GM12878 (cell line): ENCODE results near the gene SWT1. TPM values are rescaled to one million over a fixed set of nuclear protein-coding genes. Genes with fewer than 3 reads are reported as not detected.

Source experiments
- BMI1 ChIP-seq: fragments of 450-650 bp; IDR thresholded peaks from 2 replicates; pipeline ENCODE4 v1.6.1; 2016; ENCODE audit warnings: mild to moderate bottlenecking, moderate library complexity, borderline replicate concordance
- CEBPZ ChIP-seq: fragments of 150-350 bp; IDR thresholded peaks from 2 replicates; pipeline ENCODE4 v1.6.1; 2016; ENCODE audit warnings: low read depth, low read length
- CHD4 ChIP-seq: fragments of 200-600 bp; sonication (generic); IDR thresholded peaks from 2 replicates; pipeline ENCODE4 v1.6.1; 2016; ENCODE audit warnings: mild to moderate bottlenecking
- CREM ChIP-seq: IDR thresholded peaks from 2 replicates; pipeline ENCODE4 v1.6.1; 2014; ENCODE audit warnings: antibody characterized with exemption, low read depth
- EP300 ChIP-seq, 2 experiments: fragments of 150-350 bp in 1 of 2; IDR thresholded peaks; 2 replicates each; pipeline ENCODE4 v1.6.1; 2011 to 2012; ENCODE audit warnings: low read depth in 2 of 2, low read length in 2 of 2, borderline replicate concordance in 1 of 2, improper control_type of control experiment in 1 of 2, inconsistent platforms in 1 of 2; ENCODE audit not compliant: control insufficient read depth in 1 of 2
- ESRRA ChIP-seq: IDR thresholded peaks from 2 replicates; pipeline ENCODE4 v1.6.1; 2012; ENCODE audit warnings: mild to moderate bottlenecking, low read length, improper control_type of control experiment
- ETV6 ChIP-seq, 2 experiments: fragments of 450-650 bp in 1 of 2; IDR thresholded peaks in 1 of 2; conservative IDR thresholded peaks in 1 of 2; 2 replicates each; pipeline ENCODE4 v1.6.1; 2014; ENCODE audit warnings: antibody characterized with exemption in 1 of 2, borderline replicate concordance in 1 of 2, low read depth in 1 of 2, mild to moderate bottlenecking in 1 of 2, moderate library complexity in 1 of 2
- FOS ChIP-seq: IDR thresholded peaks from 3 replicates; pipeline ENCODE4 v1.6.1; 2011; ENCODE audit warnings: borderline replicate concordance; ENCODE audit not compliant: insufficient read length; ENCODE audit errors: extremely low read depth
- IKZF2 ChIP-seq, 2 experiments: fragments of 450-650 bp; IDR thresholded peaks; 2 replicates each; pipeline ENCODE4 v1.6.1; 2017; ENCODE audit warnings: mild to moderate bottlenecking in 2 of 2, moderate library complexity in 2 of 2
- IRF4 ChIP-seq: IDR thresholded peaks from 2 replicates; pipeline ENCODE4 v1.6.1; 2011; ENCODE audit warnings: low read depth, low read length
- IRF5 ChIP-seq: fragments of 450-650 bp; IDR thresholded peaks from 2 replicates; pipeline ENCODE4 v1.6.1; 2017; ENCODE audit warnings: borderline replicate concordance
- KDM1A ChIP-seq: fragments of 200-600 bp; sonication (generic); IDR thresholded peaks from 2 replicates; pipeline ENCODE4 v1.6.1; 2016; ENCODE audit warnings: borderline replicate concordance
- MAX ChIP-seq: IDR thresholded peaks from 2 replicates; pipeline ENCODE4 v1.6.1; 2012; ENCODE audit warnings: low read depth, low read length, improper control_type of control experiment
- NKRF ChIP-seq: fragments of 450-650 bp; conservative IDR thresholded peaks from 2 replicates; pipeline ENCODE4 v1.6.1; 2017; ENCODE audit warnings: mild to moderate bottlenecking, moderate library complexity
- POLR2AphosphoS5 ChIP-seq: IDR thresholded peaks from 2 replicates; pipeline ENCODE4 v1.6.1; 2011; ENCODE audit warnings: mild to moderate bottlenecking, low read length, inconsistent platforms
- RAD21 ChIP-seq: IDR thresholded peaks from 2 replicates; pipeline ENCODE4 v1.6.1; 2011; ENCODE audit warnings: mild to moderate bottlenecking, low read depth, low read length, moderate library complexity; ENCODE audit not compliant: insufficient read depth
- RB1 ChIP-seq: fragments of 450-650 bp; formaldehyde crosslinking; IDR thresholded peaks from 2 replicates; pipeline ENCODE4 v1.6.1; 2017; ENCODE audit warnings: mild to moderate bottlenecking, borderline replicate concordance
- RFX5 ChIP-seq: IDR thresholded peaks from 2 replicates; pipeline ENCODE4 v1.6.1; 2011; ENCODE audit warnings: low read depth, low read length, improper control_type of control experiment
- SIX5 ChIP-seq: IDR thresholded peaks from 2 replicates; pipeline ENCODE4 v1.6.1; 2011; ENCODE audit warnings: mild to moderate bottlenecking, low read depth, low read length, moderate library complexity; ENCODE audit not compliant: severe bottlenecking
- SKIL ChIP-seq: fragments of 450-650 bp; IDR thresholded peaks from 2 replicates; pipeline ENCODE4 v1.6.1; 2017; ENCODE audit warnings: mild to moderate bottlenecking, low read depth, inconsistent platforms; ENCODE audit not compliant: poor library complexity, severe bottlenecking
- ZBED1 ChIP-seq: IDR thresholded peaks from 2 replicates; pipeline ENCODE4 v1.6.1; 2016; ENCODE audit warnings: borderline replicate concordance
- ZZZ3 ChIP-seq: IDR thresholded peaks from 2 replicates; pipeline ENCODE4 v1.6.1; 2011; ENCODE audit warnings: low read depth; ENCODE audit not compliant: control insufficient read depth, insufficient read length
- polyA plus RNA-seq, 11 experiments: library from polyadenylated mRNA; depleted of rRNA in 4 of 11; unstranded in 6 of 11; stranded (reverse) in 5 of 11; fragments of >200 nt; fragmentation: Nextera tagmentation in 4 of 11; fragmentation: Illumina TruSeq in 1 of 11; extraction: Ambion mirVana in 4 of 11; extraction: Trizol in 1 of 11; gene quantifications; 1 replicate in 1 of 11; 2 replicates in 10 of 11; pipeline versions ENCODE4 v1.2.1 to v1.2.3, GENCODE V29; 2011 to 2016; ENCODE audit warnings: inconsistent platforms in 2 of 11, missing spikeins in 2 of 11, low read depth in 1 of 11
- total RNA-seq, 4 experiments: library from RNA; depleted of rRNA in 3 of 4; stranded (reverse); fragments of >200 nt in 3 of 4; fragmentation: Illumina TruSeq in 1 of 4; extraction: Trizol in 1 of 4; gene quantifications; 2 replicates each; pipeline versions ENCODE4 v1.2.1 to v1.2.3, GENCODE V29; 2013 to 2021

Gene SWT1
- total and polyA plus RNA-seq, 10 of the 15 experiments (the other 5 are each of a cell fraction or from before 2014, with no cell fraction given): 1.0 to 4.2 (median 2.6) TPM

- TF ChIP-seq KDM1A (no peak), ETV6 (conservative IDR thresholded peaks at IDR 0.05 in 1 of 2, IDR thresholded peaks at IDR 0.05 in 1 of 2; ENCODE audit: borderline replicate concordance in 1 of 2, low read depth in 1 of 2) (peak in 1 of 2 experiments; percentile 91; a peak in 2 of 4 replicates), CEBPZ (no peak), EP300 (IDR thresholded peaks at IDR 0.05; ENCODE audit: borderline replicate concordance in 1 of 2, control insufficient read depth in 1 of 2, low read depth in 2 of 2, low read length in 2 of 2) (peak in 1 of 2 experiments; percentile 69; a peak in 1 of 4 replicates), NKRF (no peak), SKIL (peak; percentile 98), IKZF2 (IDR thresholded peaks at IDR 0.05) (peak; percentile 91 to 92), SIX5 (no peak), MAX (0 out of 2 replicates have a peak, but pooled peaks have one; percentile 48), BMI1 (no peak; the same call in 1 of the 2 replicates), RFX5 (no peak), FOS (no peak), RAD21 (no peak), ZBED1 (peak; percentile 58; the same call in 1 of the 2 replicates), IRF5 (no peak; the same call in 1 of the 2 replicates), CHD4 (no peak), IRF4 (0 out of 2 replicates have a peak, but pooled peaks have one; percentile 41), RB1 (no peak), ESRRA (no peak), ZZZ3 (no peak), CREM (peak; percentile 37; the same call in 1 of the 2 replicates), POLR2AphosphoS5 (no peak)
Observed at GRCh38 chr1:185317886-185318310, 160.9 kb downstream of the SWT1 start (continued).
